Esophagus muscularis mucosa (tissue), 4 donors: Measurements from ENCODE around the gene TBC1D16.

ENCODE experiments used
- CTCF ChIP-seq, 3 experiments: fragments of 200-600 bp in 2 of 3; fragments of 450-650 bp in 1 of 3; sonication (generic) in 2 of 3; IDR thresholded peaks; one replicate each; pipeline ENCODE4 v1.5.1; 2017 to 2019; ENCODE audit warnings: antibody characterized with exemption in 3 of 3, mild to moderate bottlenecking in 2 of 3, moderate library complexity in 1 of 3
- EP300 ChIP-seq: sonication (generic); formaldehyde crosslinking; IDR thresholded peaks from one replicate; pipeline ENCODE4 v1.6.1; 2017; ENCODE audit warnings: antibody characterized with exemption
- POLR2A ChIP-seq: fragments of 450-650 bp; IDR thresholded peaks from one replicate; pipeline ENCODE4 v1.6.1; 2017; ENCODE audit warnings: antibody characterized with exemption, moderate library complexity, mild to moderate bottlenecking, low read depth
- POLR2AphosphoS5 ChIP-seq, 2 donors: sonication (generic); formaldehyde crosslinking; IDR thresholded peaks; one replicate each; pipeline ENCODE4 v1.6.1; 2017; ENCODE audit warnings: antibody characterized with exemption in 2 of 2

GRCh38 chr17:80027043-80027435 is 8.6 kb downstream of the TBC1D16 start:
- no peak for TF ChIP-seq CTCF (IDR thresholded peaks at IDR 0.05)
- TF ChIP-seq POLR2A, result no peak
- TF ChIP-seq EP300, result no peak
- TF ChIP-seq POLR2AphosphoS5 (IDR thresholded peaks at IDR 0.05), result no peak
